ENCODE results near the gene TTC16. TPM values are rescaled to one million over a fixed set of nuclear protein-coding genes. Genes with fewer than 3 reads are reported as not detected.

TTC16 gene
- total and polyA plus RNA-seq, 2 donors (not counting 1 experiment from before 2014, with no cell fraction given) = 0.25 TPM; not detected in 1

GRCh38 chr9:127698386-127698785 lies 17.5 kb upstream of the TTC16 start:
- Histone ChIP-seq H3K4me2 (replicated peaks; ENCODE audit: low read depth, low read length, poor library complexity, severe bottlenecking) (no peak overlapping the region), H3K79me2 (ENCODE audit: control insufficient read depth, insufficient read depth, low read length) (no peaks in the 10 kb centered on the region), H3K27ac (ENCODE audit: low read length in 2 of 2) (no peak overlapping the region), H3K9ac (ENCODE audit: low read length) (no peak overlapping the region), H3K9me3 (ENCODE audit: control extremely low read depth in 1 of 3, control insufficient read depth in 2 of 3, insufficient read depth in 1 of 3, low read length in 2 of 3) (no peaks in the 10 kb centered on the region), H2AFZ (ENCODE audit: insufficient read depth, low read depth, low read length, poor library complexity, severe bottlenecking) (no peak overlapping the region), H4K20me1 (ENCODE audit: control insufficient read depth, insufficient read depth, low read length, poor library complexity, severe bottlenecking) (no peaks in the 10 kb centered on the region), H3K4me1 (ENCODE audit: control insufficient read depth in 2 of 2, insufficient read depth in 2 of 2, low read length in 2 of 2) (peaks cover 6 to 12% of the 10 kb centered on the region in 2 donors), H3K36me3 (replicated peaks in 1 of 2; ENCODE audit: control extremely low read depth in 1 of 2, control insufficient read depth in 1 of 2, extremely low read depth in 1 of 2, insufficient read depth in 2 of 2, low read length in 1 of 2) (no peaks in the 10 kb centered on the region), H3K4me3 (ENCODE audit: control extremely low read depth in 1 of 5, extremely low read depth in 1 of 5, insufficient read depth in 1 of 5, low read depth in 2 of 5, low read length in 4 of 5) (no peak overlapping the region), H3K27me3 (replicated peaks in 1 of 4; ENCODE audit: control extremely low read depth in 1 of 4, control insufficient read depth in 3 of 4, insufficient read depth in 4 of 4, low read length in 3 of 4) (no peaks in the 10 kb centered on the region)
- peaks cover 14% of the 10 kb centered on the region for H3K4me1 Mint-ChIP-seq
- POLR2A ChIA-PET = no interaction called here
- intact Hi-C loops (cut with micrococcal nuclease) = no loop called here
- 100% methylated on average over 3 of the region's 5 CpGs for whole genome bisulfite sequencing (ENCODE audit: insufficient coverage)
- TF ChIP-seq CTCF (IDR thresholded peaks at IDR 0.05) (no peak), EZH2 (IDR thresholded peaks at IDR 0.05; ENCODE audit: borderline replicate concordance, insufficient read depth, low read depth, low read length, poor library complexity, severe bottlenecking) (no peak)
- peak overlapping the region; percentile 53 for H3K4me3 Mint-ChIP-seq
- H3K27me3 Mint-ChIP-seq = no peaks in the 10 kb centered on the region
- no peak overlapping the region for H3K27ac Mint-ChIP-seq
- H3K9me3 Mint-ChIP-seq (ENCODE audit: insufficient read depth) = no peaks in the 10 kb centered on the region
- CTCF ChIA-PET = interaction anchor here (1.1 kb wide), 1 partner anchor 171 kb away, joined by 3 read pairs; no protein-coding TSS in a partner anchor
- ATAC-seq (ENCODE audit: low read depth) = no peak
- DNase-seq = no peak

GRCh38 chr9:127698985-127699670 lies 16.8 kb upstream of the TTC16 start:
- ATAC-seq (ENCODE audit: low read depth) (peak; percentile 100), DNase-seq (peak; percentile 92)
- Mint-ChIP-seq H3K9me3 (ENCODE audit: insufficient read depth) (no peaks in the 10 kb centered on the region), H3K27ac (peak overlapping the region; percentile 65), H3K4me3 (peak overlapping the region; percentile 82), H3K4me1 (peaks cover 14% of the 10 kb centered on the region), H3K27me3 (no peaks in the 10 kb centered on the region)
- peak overlapping the region; percentile 59 for H3K9ac ChIP-seq (ENCODE audit: low read length)
- H3K36me3 ChIP-seq (replicated peaks in 1 of 2; ENCODE audit: control extremely low read depth in 1 of 2, control insufficient read depth in 1 of 2, extremely low read depth in 1 of 2, insufficient read depth in 2 of 2, low read length in 1 of 2) = no peaks in the 10 kb centered on the region
- intact Hi-C loops (cut with micrococcal nuclease) = loop anchor here (1.0 kb wide), 3 partner anchors 16 to 91 kb away; partner anchors contain the start of genes PTRH1 and TOR2A
- H3K27ac ChIP-seq (ENCODE audit: low read length in 2 of 2) = peak overlapping the region in 1 of 2 donors; percentile 67
- no peaks in the 10 kb centered on the region for H3K27me3 ChIP-seq (replicated peaks in 1 of 4; ENCODE audit: control extremely low read depth in 1 of 4, control insufficient read depth in 3 of 4, insufficient read depth in 4 of 4, low read length in 3 of 4)
- H3K4me2 ChIP-seq (replicated peaks; ENCODE audit: low read depth, low read length, poor library complexity, severe bottlenecking) = peak overlapping the region; percentile 84
- WGBS (ENCODE audit: insufficient coverage) = 18% methylated on average over 38 of the region's 41 CpGs
- peaks cover 6 to 12% of the 10 kb centered on the region in 2 donors for H3K4me1 ChIP-seq (ENCODE audit: control insufficient read depth in 2 of 2, insufficient read depth in 2 of 2, low read length in 2 of 2)
- CTCF ChIA-PET = interaction anchor here (0.7 to 1.1 kb wide), 2 partner anchors 171 to 244 kb away, joined by 3 read pairs; no protein-coding TSS in a partner anchor
- TF ChIP-seq CTCF (IDR thresholded peaks at IDR 0.05) (peak; percentile 19), EZH2 (IDR thresholded peaks at IDR 0.05; ENCODE audit: borderline replicate concordance, insufficient read depth, low read depth, low read length, poor library complexity, severe bottlenecking) (no peak)
- no peaks in the 10 kb centered on the region for H3K9me3 ChIP-seq (ENCODE audit: control extremely low read depth in 1 of 3, control insufficient read depth in 2 of 3, insufficient read depth in 1 of 3, low read length in 2 of 3)
- POLR2A ChIA-PET = interaction anchor here (0.6 kb wide), 1 partner anchor 120 kb away, joined by 3 read pairs; no protein-coding TSS in a partner anchor
- H3K4me3 ChIP-seq (ENCODE audit: control extremely low read depth in 1 of 5, extremely low read depth in 1 of 5, insufficient read depth in 1 of 5, low read depth in 2 of 5, low read length in 4 of 5) = peak overlapping the region; percentile 34 to 59 (median 46)
- peak overlapping the region; percentile 84 for H2AFZ ChIP-seq (ENCODE audit: insufficient read depth, low read depth, low read length, poor library complexity, severe bottlenecking)
- no peaks in the 10 kb centered on the region for H4K20me1 ChIP-seq (ENCODE audit: control insufficient read depth, insufficient read depth, low read length, poor library complexity, severe bottlenecking)
- H3K79me2 ChIP-seq (ENCODE audit: control insufficient read depth, insufficient read depth, low read length) = no peaks in the 10 kb centered on the region
